PFSK-1 (cell line): ENCODE data around the gene FADS3.

ENCODE experiments used
- FOXP2 ChIP-seq: optimal IDR thresholded peaks from 2 replicates; pipeline ENCODE3; 2011; ENCODE audit warnings: borderline replicate concordance, control low read depth, inconsistent platforms; ENCODE audit not compliant: insufficient read depth; ENCODE audit errors: extremely low read length, extremely low read depth
- POLR2AphosphoS5 ChIP-seq: IDR thresholded peaks from 2 replicates; pipeline ENCODE4 v1.6.1; 2012; ENCODE audit warnings: low read depth, mild to moderate bottlenecking, control low read depth, low read length, moderate library complexity
- REST ChIP-seq, 2 experiments: IDR thresholded peaks; 2 replicates each; pipeline versions ENCODE4 v1.6.1 to v1.8.0; 2011 to 2012; ENCODE audit warnings: low read depth in 2 of 2, low read length in 2 of 2, control low read depth in 1 of 2, inconsistent platforms in 1 of 2, mild to moderate bottlenecking in 1 of 2, moderate library complexity in 1 of 2; ENCODE audit not compliant: insufficient read depth in 1 of 2
- SIN3A ChIP-seq: IDR thresholded peaks from 2 replicates; pipeline ENCODE4 v1.6.1; 2012; ENCODE audit warnings: mild to moderate bottlenecking, low read length, moderate library complexity, borderline replicate concordance; ENCODE audit not compliant: insufficient read depth
- TAF1 ChIP-seq: IDR thresholded peaks from 2 replicates; pipeline ENCODE4 v1.6.1; 2012; ENCODE audit warnings: low read length, control low read depth, borderline replicate concordance; ENCODE audit not compliant: insufficient read depth

The FADS3 gene

GRCh38 chr11:61860054-61860903 lies 31.1 kb downstream of the FADS3 start:
- no peak for TF ChIP-seq SIN3A
- TF ChIP-seq REST (IDR thresholded peaks at IDR 0.05; ENCODE audit: insufficient read depth in 1 of 2, low read depth in 2 of 2, low read length in 2 of 2): no peak
- TF ChIP-seq TAF1: no peak
- no peak for TF ChIP-seq POLR2AphosphoS5
- no peak for TF ChIP-seq FOXP2

- TF ChIP-seq REST (IDR thresholded peaks at IDR 0.05; ENCODE audit: insufficient read depth in 1 of 2, low read depth in 2 of 2, low read length in 2 of 2) (peak in 1 of 2 experiments; percentile 68; a peak in 1 of 4 replicates), TAF1 (no peak)
Observed at GRCh38 chr11:61855939-61856680, 35.2 kb downstream of the FADS3 start.

- TF ChIP-seq FOXP2 (no peak), SIN3A (no peak), TAF1 (no peak), POLR2AphosphoS5 (no peak), REST (IDR thresholded peaks at IDR 0.05; ENCODE audit: insufficient read depth in 1 of 2, low read depth in 2 of 2, low read length in 2 of 2) (no peak)
Observed at GRCh38 chr11:61854966-61855714, 36.2 kb downstream of the FADS3 start.

GRCh38 chr11:61854206-61854895 lies 37.0 kb downstream of the FADS3 start:
- TF ChIP-seq REST (IDR thresholded peaks at IDR 0.05; ENCODE audit: insufficient read depth in 1 of 2, low read depth in 2 of 2, low read length in 2 of 2) (no peak), SIN3A (no peak), POLR2AphosphoS5 (no peak), TAF1 (no peak), FOXP2 (no peak)
